PC-9 (cell line): ENCODE data around the gene DHPS.
"Not testable (repeated sequence)": the region's sequence is repeated elsewhere in the genome, so short reads cannot be mapped to it uniquely, and the experiment has no call there.

Source experiments
- EZH2 ChIP-seq: fragments of 200-600 bp; sonication (generic); IDR thresholded peaks from 2 replicates; pipeline ENCODE4 v1.8.0; 2017; ENCODE audit warnings: antibody characterized with exemption, low read depth
- TF ChIP-seq, protein P1 (sequence below): fragments of 200-600 bp; sonication (generic); conservative IDR thresholded peaks from 2 replicates; pipeline ENCODE4 v1.6.1; 2017; ENCODE audit warnings: mixed run types, antibody characterized with exemption, mild to moderate bottlenecking, moderate library complexity

DNA sequence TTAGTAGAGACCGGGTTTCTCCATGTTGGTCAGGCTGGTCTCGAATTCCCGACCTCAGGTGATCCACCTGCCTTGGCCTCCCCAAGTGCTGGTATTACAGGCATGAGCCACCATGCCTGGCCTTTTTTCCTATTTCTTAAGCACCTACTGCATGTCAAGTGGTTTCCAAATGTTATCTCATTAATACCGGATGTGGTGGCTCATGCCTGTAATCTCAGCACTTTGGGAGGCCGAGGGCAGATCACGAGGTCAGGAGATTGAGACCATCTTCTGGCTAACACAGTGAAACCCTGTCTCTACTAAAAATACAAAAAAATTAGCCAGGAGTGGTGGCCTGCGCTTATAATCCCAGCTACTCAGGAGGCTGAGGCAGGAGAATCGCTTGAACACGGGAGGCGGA, 43.9 kb upstream of the DHPS start:
- TF ChIP-seq, protein P1, sequence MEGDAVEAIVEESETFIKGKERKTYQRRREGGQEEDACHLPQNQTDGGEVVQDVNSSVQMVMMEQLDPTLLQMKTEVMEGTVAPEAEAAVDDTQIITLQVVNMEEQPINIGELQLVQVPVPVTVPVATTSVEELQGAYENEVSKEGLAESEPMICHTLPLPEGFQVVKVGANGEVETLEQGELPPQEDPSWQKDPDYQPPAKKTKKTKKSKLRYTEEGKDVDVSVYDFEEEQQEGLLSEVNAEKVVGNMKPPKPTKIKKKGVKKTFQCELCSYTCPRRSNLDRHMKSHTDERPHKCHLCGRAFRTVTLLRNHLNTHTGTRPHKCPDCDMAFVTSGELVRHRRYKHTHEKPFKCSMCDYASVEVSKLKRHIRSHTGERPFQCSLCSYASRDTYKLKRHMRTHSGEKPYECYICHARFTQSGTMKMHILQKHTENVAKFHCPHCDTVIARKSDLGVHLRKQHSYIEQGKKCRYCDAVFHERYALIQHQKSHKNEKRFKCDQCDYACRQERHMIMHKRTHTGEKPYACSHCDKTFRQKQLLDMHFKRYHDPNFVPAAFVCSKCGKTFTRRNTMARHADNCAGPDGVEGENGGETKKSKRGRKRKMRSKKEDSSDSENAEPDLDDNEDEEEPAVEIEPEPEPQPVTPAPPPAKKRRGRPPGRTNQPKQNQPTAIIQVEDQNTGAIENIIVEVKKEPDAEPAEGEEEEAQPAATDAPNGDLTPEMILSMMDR: not testable (repeated sequence)
- TF ChIP-seq EZH2: not testable (repeated sequence)
